Hepatocyte (in vitro differentiated cells): ENCODE data around the gene YRDC. TPM values are rescaled to one million over a fixed set of nuclear protein-coding genes. Genes with fewer than 3 reads are reported as not detected.

Experiments
- DNase-seq: peaks from one replicate; pipeline ENCODE4 v3.0.0-alpha.2; 2016; ENCODE audit warnings: low spot score
- H2AFZ ChIP-seq: fragments of 200-600 bp; sonication (generic); 2 replicates; pipeline ENCODE4 v1.6.0; 2016; ENCODE audit warnings: antibody characterized with exemption, mild to moderate bottlenecking
- H3K27ac ChIP-seq: fragments of 200-600 bp; sonication (generic); 2 replicates; pipeline ENCODE4 v1.5.1; 2016; ENCODE audit warnings: mild to moderate bottlenecking
- H3K27me3 ChIP-seq: fragments of 200-600 bp; sonication (generic); 2 replicates; pipeline ENCODE4 v1.6.1; 2016
- H3K36me3 ChIP-seq: fragments of 200-600 bp; sonication (generic); replicated peaks from 2 replicates; pipeline ENCODE4 v1.5.1; 2016; ENCODE audit warnings: low read depth; ENCODE audit not compliant: insufficient read depth
- H3K4me1 ChIP-seq: fragments of 200-600 bp; sonication (generic); 2 replicates; pipeline ENCODE4 v1.5.1; 2016; ENCODE audit warnings: mild to moderate bottlenecking, moderate library complexity; ENCODE audit not compliant: insufficient read depth
- H3K4me2 ChIP-seq: fragments of 200-600 bp; sonication (generic); 2 replicates; pipeline ENCODE4 v1.6.0; 2016
- H3K4me3 ChIP-seq: fragments of 200-600 bp; sonication (generic); 2 replicates; pipeline ENCODE4 v1.5.1; 2016; ENCODE audit warnings: mild to moderate bottlenecking
- H3K79me2 ChIP-seq: fragments of 200-600 bp; sonication (generic); 2 replicates; pipeline ENCODE4 v1.6.0; 2017; ENCODE audit warnings: mild to moderate bottlenecking
- H3K9me2 ChIP-seq: fragments of 200-600 bp; sonication (generic); replicated peaks from 2 replicates; pipeline ENCODE4 v1.6.0; 2017; ENCODE audit warnings: mild to moderate bottlenecking; ENCODE audit not compliant: insufficient read depth
- H3K9me3 ChIP-seq: fragments of 200-600 bp; sonication (generic); 2 replicates; pipeline ENCODE4 v1.5.1; 2016; ENCODE audit warnings: low read depth, mild to moderate bottlenecking
- H4K20me1 ChIP-seq: fragments of 200-600 bp; sonication (generic); 2 replicates; pipeline ENCODE4 v1.6.0; 2016; ENCODE audit warnings: mild to moderate bottlenecking; ENCODE audit not compliant: insufficient read depth, poor library complexity, severe bottlenecking
- CTCF ChIP-seq: fragments of 200-600 bp; sonication (generic); IDR thresholded peaks from 2 replicates; pipeline ENCODE4 v1.5.1; 2016; ENCODE audit warnings: antibody characterized with exemption, mild to moderate bottlenecking; ENCODE audit not compliant: poor library complexity
- EZH2 ChIP-seq: fragments of 200-600 bp; sonication (generic); IDR thresholded peaks from 2 replicates; pipeline ENCODE4 v1.6.1; 2016; ENCODE audit warnings: antibody characterized with exemption, mild to moderate bottlenecking, borderline replicate concordance
- EZH2phosphoT487 ChIP-seq: fragments of 200-600 bp; sonication (generic); IDR thresholded peaks from one replicate; pipeline ENCODE4 v1.6.1; 2018; ENCODE audit warnings: antibody characterized with exemption, mild to moderate bottlenecking, low read depth, moderate library complexity; ENCODE audit not compliant: unreplicated experiment, severe bottlenecking
- WGBS: methylation state at CpG from one replicate; pipeline ENCODE4 v1.1.6; 2016; ENCODE audit warnings: low lambda C conversion rate; ENCODE audit errors: missing lambda C conversion rate; 5-methylcytosine and 5-hydroxymethylcytosine counted together
- polyA plus RNA-seq: library from polyadenylated mRNA; unstranded; fragments of >200 nt; fragmentation: Nextera tagmentation; extraction: Ambion mirVana; gene quantifications from 2 replicates; pipeline ENCODE4 v1.2.1, GENCODE V29; 2016
- total RNA-seq: library from RNA; depleted of rRNA; stranded (reverse); fragments of >200 nt; gene quantifications from 2 replicates; pipeline ENCODE4 v1.2.3, GENCODE V29; 2014

The YRDC gene
- total and polyA plus RNA-seq, 2 experiments from 2014 or later = 26.5 to 37.4 TPM

DNA sequence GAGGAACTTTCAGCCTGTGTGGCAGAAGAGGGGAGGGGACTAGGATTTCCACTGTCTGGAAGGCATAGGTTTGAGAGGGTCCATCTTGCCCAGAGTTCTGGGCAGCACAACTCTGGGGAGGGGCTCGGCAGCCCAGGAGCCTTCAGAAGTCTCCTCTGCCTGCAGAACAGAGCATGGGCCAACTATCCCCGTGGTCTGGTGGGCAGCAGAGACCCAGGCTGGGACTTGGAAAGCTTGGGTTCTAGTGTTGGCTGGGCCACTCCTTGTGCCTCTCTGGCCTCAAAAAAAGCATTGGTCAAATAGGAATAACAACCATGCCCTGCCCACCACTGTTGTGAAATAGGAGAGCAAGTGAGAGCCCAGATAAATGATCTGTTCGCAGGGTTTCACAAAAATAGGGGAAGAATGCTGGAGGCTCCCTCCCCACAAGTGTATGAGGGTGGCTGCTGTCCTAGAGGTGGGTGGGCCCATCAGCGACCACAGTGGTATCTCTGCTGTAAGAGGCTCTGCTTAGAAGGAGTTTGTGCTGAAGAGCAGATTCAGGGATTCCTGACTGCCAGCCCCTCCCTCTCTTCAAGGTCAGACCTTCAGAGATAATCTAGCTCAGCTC, 52.0 kb downstream of the YRDC start:
- 70% methylated on average over 4 of the region's 4 CpGs for WGBS
- H3K4me3 ChIP-seq = no peak overlapping the region
- H3K4me1 ChIP-seq = no peaks in the 10 kb centered on the region
- TF ChIP-seq CTCF (no peak), EZH2 (no peak), EZH2phosphoT487 (no peak)
- DNase-seq = no peak
- H3K4me2 ChIP-seq = no peak overlapping the region
- H3K36me3 ChIP-seq = no peaks in the 10 kb centered on the region
- H4K20me1 ChIP-seq = no peaks in the 10 kb centered on the region
- no peaks in the 10 kb centered on the region for H3K9me2 ChIP-seq
- H3K27me3 ChIP-seq = peaks cover 83% of the 10 kb centered on the region
- no peaks in the 10 kb centered on the region for H3K9me3 ChIP-seq
- no peak overlapping the region for H2AFZ ChIP-seq
- H3K27ac ChIP-seq = peak overlapping the region; percentile 11
- no peaks in the 10 kb centered on the region for H3K79me2 ChIP-seq

DNA sequence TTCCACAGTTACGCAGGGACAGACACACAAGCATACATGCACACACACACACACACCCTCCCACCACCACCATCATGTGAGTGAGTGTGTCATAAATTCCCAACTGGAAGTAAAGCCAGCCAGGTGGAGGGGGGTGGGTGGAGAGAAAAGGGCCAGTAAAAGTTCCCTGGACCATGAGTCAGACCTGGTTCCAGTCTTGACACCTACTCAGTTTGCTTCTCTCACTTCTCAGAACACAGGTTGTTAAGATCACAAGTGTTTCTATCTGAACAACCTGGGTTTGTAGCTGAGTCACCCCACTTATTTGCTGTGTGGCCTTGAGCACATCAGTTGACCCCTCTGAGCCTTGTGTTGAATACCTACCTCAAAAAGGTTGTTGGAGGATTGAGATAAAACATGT, 52.7 kb downstream of the YRDC start:
- Histone ChIP-seq H3K9me2 (no peaks in the 10 kb centered on the region), H2AFZ (no peak overlapping the region), H4K20me1 (no peaks in the 10 kb centered on the region), H3K4me3 (no peak overlapping the region), H3K4me1 (no peaks in the 10 kb centered on the region), H3K79me2 (no peaks in the 10 kb centered on the region), H3K27me3 (peaks cover 85% of the 10 kb centered on the region), H3K4me2 (no peak overlapping the region), H3K36me3 (no peaks in the 10 kb centered on the region), H3K9me3 (no peaks in the 10 kb centered on the region), H3K27ac (peak overlapping the region; percentile 11)
- TF ChIP-seq EZH2 = no peak
- no peak for TF ChIP-seq EZH2phosphoT487
- TF ChIP-seq CTCF = no peak
- DNase-seq = peak; percentile 71
- WGBS = 77% methylated on average over 1 of the region's 1 CpG

DNA sequence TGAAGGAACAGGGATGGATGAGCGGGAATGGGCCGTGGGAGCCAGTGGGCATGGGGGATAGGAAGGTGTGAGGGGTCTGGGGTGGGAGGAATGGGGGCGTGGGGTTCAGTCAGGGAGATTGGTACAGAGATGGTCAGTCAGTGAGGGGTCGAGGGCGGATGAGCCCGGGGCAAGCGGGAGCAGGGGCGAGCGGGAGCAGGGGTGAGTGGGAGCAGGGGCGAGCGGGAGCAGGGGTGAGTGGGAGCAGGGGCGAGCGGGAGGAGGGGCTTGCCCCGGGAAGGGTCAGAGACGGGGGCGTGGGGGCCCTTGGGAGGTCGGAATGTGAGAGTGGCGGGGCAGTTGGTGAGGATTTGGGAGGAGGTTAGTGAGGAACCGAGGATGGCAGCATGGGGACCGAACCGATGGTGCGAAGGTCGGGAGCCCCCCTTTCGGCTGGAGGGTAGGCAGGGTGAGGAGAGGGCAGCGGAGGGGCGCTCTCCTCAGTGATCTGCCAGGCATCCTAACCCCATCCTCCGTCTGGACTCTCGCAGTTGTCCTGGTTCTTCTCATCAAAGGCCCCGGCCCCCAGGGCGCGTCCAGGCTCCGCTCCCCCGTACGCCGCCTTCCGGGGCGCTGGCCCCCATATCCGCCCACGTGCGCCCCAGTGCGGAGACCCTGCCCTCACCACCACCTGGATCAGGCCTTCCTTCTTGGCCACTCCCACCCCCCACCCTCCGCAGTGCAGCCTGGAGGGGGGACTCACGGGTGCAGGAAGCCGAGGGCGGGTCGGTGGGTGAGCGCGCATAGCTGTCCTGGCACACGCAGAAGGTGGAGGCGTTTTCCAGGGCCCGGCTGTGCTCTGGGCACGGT, 54.3 kb downstream of the YRDC start:
- H3K36me3 ChIP-seq = no peaks in the 10 kb centered on the region
- H2AFZ ChIP-seq = no peak overlapping the region
- no peaks in the 10 kb centered on the region for H4K20me1 ChIP-seq
- H3K27me3 ChIP-seq = peaks cover 77% of the 10 kb centered on the region
- no peak for DNase-seq
- peak overlapping the region; percentile 73 for H3K4me2 ChIP-seq
- H3K9me2 ChIP-seq = no peaks in the 10 kb centered on the region
- H3K79me2 ChIP-seq = no peaks in the 10 kb centered on the region
- TF ChIP-seq CTCF (no peak), EZH2 (no peak), EZH2phosphoT487 (no peak)
- H3K4me1 ChIP-seq = no peaks in the 10 kb centered on the region
- H3K9me3 ChIP-seq = no peaks in the 10 kb centered on the region
- 54% methylated on average over 12 of the region's 52 CpGs for WGBS
- no peak overlapping the region for H3K27ac ChIP-seq
- no peak overlapping the region for H3K4me3 ChIP-seq

Other genes with a start within 250 kb of the YRDC start
- gene GNL2, start 212.3 kb downstream of the YRDC start, total RNA-seq = 36.0 and 47.2 TPM in 2 replicates
- gene GNL2, start 212.3 kb downstream of the YRDC start, polyA plus RNA-seq = 51.7 and 56.1 TPM in 2 replicates
- gene RSPO1, start 173.3 kb downstream of the YRDC start, total RNA-seq = 0.83 and 0.88 TPM in 2 replicates
- 1.5 and 2.4 TPM in 2 replicates for gene RSPO1, start 173.3 kb downstream of the YRDC start, polyA plus RNA-seq
- gene CDCA8, start 115.7 kb downstream of the YRDC start, total RNA-seq = 4.1 and 4.3 TPM in 2 replicates
- 5.4 and 5.7 TPM in 2 replicates for gene CDCA8, start 115.7 kb downstream of the YRDC start, polyA plus RNA-seq
- gene EPHA10, start 43.1 kb downstream of the YRDC start, total RNA-seq = 0.84 and 1.5 TPM in 2 replicates
- gene EPHA10, start 43.1 kb downstream of the YRDC start, polyA plus RNA-seq = 0.79 and 1.3 TPM in 2 replicates
- gene MANEAL, start 14.4 kb downstream of the YRDC start, total RNA-seq = 2.3 and 2.7 TPM in 2 replicates
- 2.3 and 3.5 TPM in 2 replicates for gene MANEAL, start 14.4 kb downstream of the YRDC start, polyA plus RNA-seq
- gene C1orf122, start 418 bp downstream of the YRDC start, total RNA-seq = 63.8 and 78.3 TPM in 2 replicates
- 166 and 186 TPM in 2 replicates for gene C1orf122, start 418 bp downstream of the YRDC start, polyA plus RNA-seq
- 4.7 and 5.1 TPM in 2 replicates for gene MTF1, start 51.4 kb upstream of the YRDC start, total RNA-seq
- gene MTF1, start 51.4 kb upstream of the YRDC start, polyA plus RNA-seq = 5.0 and 8.0 TPM in 2 replicates
- gene INPP5B, start 138.8 kb upstream of the YRDC start, total RNA-seq = 16.3 and 18.3 TPM in 2 replicates
- gene INPP5B, start 138.8 kb upstream of the YRDC start, polyA plus RNA-seq = 6.1 and 9.3 TPM in 2 replicates
- 48.8 and 51.3 TPM in 2 replicates for gene SF3A3, start 181.8 kb upstream of the YRDC start, total RNA-seq
- 40.9 and 52.8 TPM in 2 replicates for gene SF3A3, start 181.8 kb upstream of the YRDC start, polyA plus RNA-seq
- 8.4 and 27.2 TPM in 2 replicates for gene FHL3, start 197.3 kb upstream of the YRDC start, total RNA-seq
- 27.2 and 28.6 TPM in 2 replicates for gene FHL3, start 197.3 kb upstream of the YRDC start, polyA plus RNA-seq
- gene UTP11, start 204.5 kb upstream of the YRDC start, total RNA-seq = 29.9 and 39.2 TPM in 2 replicates
- gene UTP11, start 204.5 kb upstream of the YRDC start, polyA plus RNA-seq = 31.1 and 36.2 TPM in 2 replicates
- 1.0 TPM in 1 of 2 replicates, not detected in the other for gene POU3F1, start 238.6 kb upstream of the YRDC start, total RNA-seq
- gene POU3F1, start 238.6 kb upstream of the YRDC start, polyA plus RNA-seq = 0.73 and 0.83 TPM in 2 replicates